Measurements from ENCODE around the gene KPNA3.

DNA sequence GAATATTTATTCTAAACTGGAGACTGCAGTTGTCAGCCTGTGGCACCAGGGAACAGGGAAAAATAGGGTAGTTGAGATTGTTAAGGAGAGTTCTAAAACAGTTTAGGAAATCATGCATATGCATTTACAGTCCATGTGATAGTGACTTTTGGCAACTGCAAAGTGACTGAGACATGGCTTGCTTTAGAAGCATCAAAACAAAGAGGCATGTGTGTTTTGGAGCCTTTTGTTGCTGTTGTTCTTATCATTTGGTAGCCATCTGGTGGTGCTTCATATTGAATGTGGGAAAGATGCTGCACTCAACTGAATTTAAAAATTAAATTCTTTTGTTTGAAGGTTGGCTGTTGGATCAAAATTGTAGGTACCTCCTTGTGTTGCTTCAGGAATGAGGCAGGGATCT is 91.0 kb downstream of the KPNA3 start:
- TF ChIP-seq, protein P1, sequence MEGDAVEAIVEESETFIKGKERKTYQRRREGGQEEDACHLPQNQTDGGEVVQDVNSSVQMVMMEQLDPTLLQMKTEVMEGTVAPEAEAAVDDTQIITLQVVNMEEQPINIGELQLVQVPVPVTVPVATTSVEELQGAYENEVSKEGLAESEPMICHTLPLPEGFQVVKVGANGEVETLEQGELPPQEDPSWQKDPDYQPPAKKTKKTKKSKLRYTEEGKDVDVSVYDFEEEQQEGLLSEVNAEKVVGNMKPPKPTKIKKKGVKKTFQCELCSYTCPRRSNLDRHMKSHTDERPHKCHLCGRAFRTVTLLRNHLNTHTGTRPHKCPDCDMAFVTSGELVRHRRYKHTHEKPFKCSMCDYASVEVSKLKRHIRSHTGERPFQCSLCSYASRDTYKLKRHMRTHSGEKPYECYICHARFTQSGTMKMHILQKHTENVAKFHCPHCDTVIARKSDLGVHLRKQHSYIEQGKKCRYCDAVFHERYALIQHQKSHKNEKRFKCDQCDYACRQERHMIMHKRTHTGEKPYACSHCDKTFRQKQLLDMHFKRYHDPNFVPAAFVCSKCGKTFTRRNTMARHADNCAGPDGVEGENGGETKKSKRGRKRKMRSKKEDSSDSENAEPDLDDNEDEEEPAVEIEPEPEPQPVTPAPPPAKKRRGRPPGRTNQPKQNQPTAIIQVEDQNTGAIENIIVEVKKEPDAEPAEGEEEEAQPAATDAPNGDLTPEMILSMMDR (conservative IDR thresholded peaks at IDR 0.05) = no peak
- no peak for TF ChIP-seq EZH2 (IDR thresholded peaks at IDR 0.05; ENCODE audit: low read depth)
